Smooth muscle cell (in vitro differentiated cells): ENCODE measurements around the gene LTK. TPM values are rescaled to one million over a fixed set of nuclear protein-coding genes. Genes with fewer than 3 reads are reported as not detected.

Experiments
- DNase-seq: peaks from one replicate; lab custom pipeline; 2025; ENCODE audit not compliant: unreplicated experiment; lab: John Stamatoyannopoulos, UW
- H2AFZ ChIP-seq: fragments of 200-600 bp; sonication (generic); 2 replicates; pipeline ENCODE4 v1.6.0; 2016; ENCODE audit warnings: antibody characterized with exemption, low read depth, mild to moderate bottlenecking
- H3F3A ChIP-seq: fragments of 200-600 bp; sonication (generic); 2 replicates; pipeline ENCODE4 v1.6.0; 2017; ENCODE audit warnings: antibody characterized with exemption, low read depth
- H3K27ac ChIP-seq: fragments of 200-600 bp; sonication (generic); 2 replicates; pipeline ENCODE4 v1.5.1; 2016; ENCODE audit warnings: low read depth, mild to moderate bottlenecking
- H3K27me3 ChIP-seq: fragments of 200-600 bp; sonication (generic); 2 replicates; pipeline ENCODE4 v1.6.1; 2016; ENCODE audit warnings: low read depth, mild to moderate bottlenecking
- H3K36me3 ChIP-seq: fragments of 200-600 bp; sonication (generic); 2 replicates; pipeline ENCODE4 v1.5.1; 2016; ENCODE audit warnings: low read depth
- H3K4me1 ChIP-seq: fragments of 200-600 bp; sonication (generic); 2 replicates; pipeline ENCODE4 v1.5.1; 2016; ENCODE audit warnings: low read depth
- H3K4me2 ChIP-seq: fragments of 200-600 bp; sonication (generic); 2 replicates; pipeline ENCODE4 v1.6.0; 2016; ENCODE audit warnings: mild to moderate bottlenecking
- H3K4me3 ChIP-seq: fragments of 200-600 bp; sonication (generic); 2 replicates; pipeline ENCODE4 v1.5.1; 2016; ENCODE audit warnings: mild to moderate bottlenecking
- H3K79me2 ChIP-seq: fragments of 200-600 bp; sonication (generic); 2 replicates; pipeline ENCODE4 v1.6.0; 2016; ENCODE audit warnings: low read depth, mild to moderate bottlenecking
- H3K9ac ChIP-seq: fragments of 200-600 bp; sonication (generic); 2 replicates; pipeline ENCODE4 v1.6.0; 2016; ENCODE audit warnings: low read depth
- H3K9me3 ChIP-seq: fragments of 200-600 bp; sonication (generic); replicated peaks from 2 replicates; pipeline ENCODE4 v1.5.1; 2016; ENCODE audit warnings: low read depth
- H4K20me1 ChIP-seq: fragments of 200-600 bp; sonication (generic); 2 replicates; pipeline ENCODE4 v1.6.0; 2016; ENCODE audit warnings: low read depth
- CTCF ChIP-seq: fragments of 200-600 bp; sonication (generic); IDR thresholded peaks from 2 replicates; pipeline ENCODE4 v1.5.1; 2017; ENCODE audit warnings: borderline replicate concordance, mild to moderate bottlenecking, antibody characterized with exemption; ENCODE audit not compliant: insufficient read depth, poor library complexity, severe bottlenecking
- WGBS: methylation state at CpG from one replicate; pipeline ENCODE4 v1.1.7; 2016; ENCODE audit warnings: low lambda C conversion rate; 5-methylcytosine and 5-hydroxymethylcytosine counted together
- polyA plus RNA-seq: library from polyadenylated mRNA; unstranded; fragments of >200 nt; fragmentation: Nextera tagmentation; extraction: Ambion mirVana; gene quantifications from 2 replicates; pipeline ENCODE4 v1.2.1, GENCODE V29; 2016
- total RNA-seq: library from RNA; depleted of rRNA; stranded (reverse); fragments of >200 nt; gene quantifications from 2 replicates; pipeline ENCODE4 v1.2.3, GENCODE V29; 2014

The LTK gene
- total and polyA plus RNA-seq, 2 experiments from 2014 or later, result 1.2 to 1.6 TPM

GRCh38 chr15:41489641-41490040 is 24.0 kb downstream of the LTK start:
- Histone ChIP-seq H3K9ac (no peak overlapping the region), H3K27me3 (peaks cover 7% of the 10 kb centered on the region), H3K4me2 (no peak overlapping the region), H3K79me2 (no peaks in the 10 kb centered on the region), H3K27ac (no peak overlapping the region), H3K36me3 (no peaks in the 10 kb centered on the region), H2AFZ (no peak overlapping the region), H3K9me3 (no peaks in the 10 kb centered on the region), H3K4me3 (no peak overlapping the region), H3F3A (peaks cover 13% of the 10 kb centered on the region), H3K4me1 (peaks cover 15% of the 10 kb centered on the region), H4K20me1 (no peaks in the 10 kb centered on the region)
- no peak for DNase-seq
- no peak for TF ChIP-seq CTCF
- 93% methylated on average over 2 of the region's 2 CpGs for WGBS

GRCh38 chr15:41487802-41488201 is 25.8 kb downstream of the LTK start:
- no peaks in the 10 kb centered on the region for H3K9me3 ChIP-seq
- WGBS, result 89% methylated on average over 2 of the region's 2 CpGs
- H3K9ac ChIP-seq, result no peak overlapping the region
- no peak for TF ChIP-seq CTCF
- peaks cover 5% of the 10 kb centered on the region for H3K4me1 ChIP-seq
- no peaks in the 10 kb centered on the region for H4K20me1 ChIP-seq
- H3F3A ChIP-seq, result peaks cover 12% of the 10 kb centered on the region
- no peak overlapping the region for H2AFZ ChIP-seq
- no peaks in the 10 kb centered on the region for H3K36me3 ChIP-seq
- no peak overlapping the region for H3K4me2 ChIP-seq
- DNase-seq, result no peak
- no peak overlapping the region for H3K4me3 ChIP-seq
- no peaks in the 10 kb centered on the region for H3K27me3 ChIP-seq
- no peak overlapping the region for H3K27ac ChIP-seq
- H3K79me2 ChIP-seq, result no peaks in the 10 kb centered on the region

GRCh38 chr15:41487381-41487780 is 26.2 kb downstream of the LTK start:
- Histone ChIP-seq H3K4me3 (no peak overlapping the region), H3K9me3 (no peaks in the 10 kb centered on the region), H3K9ac (no peak overlapping the region), H3K4me1 (peaks cover 1% of the 10 kb centered on the region), H2AFZ (no peak overlapping the region), H3K27me3 (no peaks in the 10 kb centered on the region), H3K4me2 (no peak overlapping the region), H3K36me3 (no peaks in the 10 kb centered on the region), H4K20me1 (no peaks in the 10 kb centered on the region), H3K27ac (no peak overlapping the region), H3F3A (peaks cover 8% of the 10 kb centered on the region), H3K79me2 (no peaks in the 10 kb centered on the region)
- TF ChIP-seq CTCF, result no peak
- 91% methylated on average over 9 of the region's 9 CpGs for WGBS
- no peak for DNase-seq

GRCh38 chr15:41486286-41486685 is 27.3 kb downstream of the LTK start:
- DNase-seq, result no peak
- Histone ChIP-seq H3K9ac (no peak overlapping the region), H3F3A (peaks cover 2% of the 10 kb centered on the region), H3K4me2 (no peak overlapping the region), H3K36me3 (no peaks in the 10 kb centered on the region), H3K79me2 (no peaks in the 10 kb centered on the region), H3K27ac (no peak overlapping the region), H3K9me3 (no peaks in the 10 kb centered on the region), H4K20me1 (no peaks in the 10 kb centered on the region), H3K4me3 (no peak overlapping the region), H3K27me3 (no peaks in the 10 kb centered on the region), H2AFZ (no peak overlapping the region), H3K4me1 (no peaks in the 10 kb centered on the region)
- TF ChIP-seq CTCF, result no peak
- 96% methylated on average over 34 of the region's 43 CpGs for WGBS
